Ramos (cell line): ENCODE measurements around the gene SLC8A1.

Experiments
- in situ Hi-C: fragments of 300-500 bp; cut with MboI; formaldehyde crosslinking; loops from one replicate; pipeline ENCODE4 v1.14.3; 2022; ENCODE audit warnings: low sequenced_read_pairs; ENCODE audit not compliant: unreplicated experiment

Gene SLC8A1

DNA sequence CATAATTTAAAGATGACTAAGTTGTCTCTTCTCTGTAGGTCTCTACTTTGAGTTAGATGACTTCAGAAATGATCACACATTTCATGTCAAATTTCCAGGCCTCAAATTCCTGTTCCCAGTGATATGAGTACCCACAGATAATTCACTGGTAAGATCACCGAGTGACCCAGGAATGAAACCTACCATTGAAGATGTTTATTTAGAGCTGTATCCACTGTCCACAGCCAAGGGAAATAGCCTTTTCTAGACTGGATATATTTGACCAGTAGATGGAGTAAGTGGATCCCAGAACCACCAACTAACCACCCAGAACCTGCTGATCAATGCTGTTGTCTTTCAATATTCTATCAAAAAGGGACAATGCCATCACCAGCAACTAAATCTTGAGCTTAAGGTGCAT, 238.8 kb downstream of the SLC8A1 start:
- in situ Hi-C loops: no loop called here

DNA sequence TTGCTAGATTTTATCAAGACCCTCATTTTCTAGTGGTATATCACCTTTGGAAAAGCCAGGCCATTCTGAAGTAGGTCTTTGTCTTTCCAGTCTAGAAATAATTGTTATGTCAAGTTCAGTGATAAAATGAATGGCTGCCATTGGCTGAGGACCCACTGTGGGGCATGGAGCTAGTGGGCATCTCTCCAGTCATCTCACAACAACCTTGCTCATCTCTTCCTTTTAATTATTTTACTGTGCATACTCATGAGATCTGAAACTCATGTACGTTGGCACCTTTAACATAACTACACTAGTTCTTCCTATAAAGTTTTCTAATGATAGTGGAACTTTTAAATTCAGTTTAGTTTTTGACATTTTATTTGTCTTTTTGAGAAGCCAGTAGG, 240.9 kb downstream of the SLC8A1 start:
- in situ Hi-C loops: no loop called here

DNA sequence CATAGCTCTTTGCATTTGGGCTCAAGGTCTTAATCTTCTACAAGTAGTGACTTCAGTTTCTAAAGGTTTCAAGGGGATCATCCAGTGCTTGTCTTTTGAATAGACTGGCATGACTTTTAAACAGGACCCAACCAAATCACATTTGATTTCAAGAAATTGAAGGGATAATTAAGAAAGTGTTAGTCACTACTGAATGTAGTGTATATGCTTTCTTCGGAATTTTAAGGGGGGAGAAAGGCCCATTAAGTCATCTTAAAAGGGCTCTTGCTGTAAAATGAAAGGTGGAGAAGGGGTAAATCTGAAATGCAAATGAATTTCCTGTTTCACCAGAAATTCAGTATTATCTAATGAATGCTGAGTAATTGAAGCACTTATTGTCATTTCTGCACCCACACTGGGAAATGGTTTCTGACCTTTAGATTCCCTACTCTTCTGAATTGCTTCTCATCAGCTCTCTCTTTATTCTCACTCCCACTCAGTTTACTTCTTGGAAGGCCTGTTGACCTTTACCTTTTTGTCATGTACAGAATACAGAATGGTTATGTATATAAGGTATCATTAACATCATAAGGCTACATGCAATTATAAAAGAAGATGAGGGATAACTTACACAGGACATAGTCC, 241.4 kb downstream of the SLC8A1 start:
- in situ Hi-C loops: no loop called here

DNA sequence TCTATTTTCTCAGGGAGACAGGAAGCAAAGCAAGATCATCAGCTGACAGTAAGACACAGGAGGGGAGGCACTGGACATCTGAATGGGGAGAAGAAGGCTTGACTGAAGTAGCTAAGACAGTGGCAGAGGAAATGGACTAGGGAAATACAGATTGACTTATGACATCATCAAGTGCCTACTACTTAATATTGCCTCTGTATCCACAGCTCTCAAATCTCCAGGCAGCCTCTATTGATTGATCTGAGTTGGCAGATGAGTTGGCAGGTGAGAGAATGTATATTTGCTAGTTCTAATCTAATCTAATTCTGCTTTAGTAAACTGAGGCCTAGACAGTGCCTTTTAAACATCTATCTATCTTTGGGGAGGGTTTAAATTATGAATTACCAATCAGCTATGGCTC, 242.1 kb downstream of the SLC8A1 start:
- in situ Hi-C loops: no loop called here

DNA sequence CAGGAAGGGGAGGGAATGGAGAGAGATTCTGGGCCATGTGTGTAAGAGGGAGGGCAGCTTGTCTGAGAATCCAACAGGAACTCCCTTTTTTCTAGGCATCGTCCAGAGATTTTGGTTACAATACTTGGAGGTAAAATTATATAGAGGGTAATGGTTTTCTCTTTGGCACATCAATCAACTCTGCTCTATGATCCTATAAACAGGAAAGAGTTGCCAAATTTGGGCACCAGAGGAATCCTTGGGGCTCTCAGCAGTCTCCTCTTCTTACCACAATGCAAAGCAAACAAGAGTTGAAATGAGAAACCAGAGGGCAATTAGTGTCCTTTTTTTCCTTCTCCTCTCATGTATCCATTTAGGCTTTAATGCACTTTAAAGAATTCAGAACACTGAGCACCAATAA, 243.4 kb downstream of the SLC8A1 start:
- in situ Hi-C loops: no loop called here

DNA sequence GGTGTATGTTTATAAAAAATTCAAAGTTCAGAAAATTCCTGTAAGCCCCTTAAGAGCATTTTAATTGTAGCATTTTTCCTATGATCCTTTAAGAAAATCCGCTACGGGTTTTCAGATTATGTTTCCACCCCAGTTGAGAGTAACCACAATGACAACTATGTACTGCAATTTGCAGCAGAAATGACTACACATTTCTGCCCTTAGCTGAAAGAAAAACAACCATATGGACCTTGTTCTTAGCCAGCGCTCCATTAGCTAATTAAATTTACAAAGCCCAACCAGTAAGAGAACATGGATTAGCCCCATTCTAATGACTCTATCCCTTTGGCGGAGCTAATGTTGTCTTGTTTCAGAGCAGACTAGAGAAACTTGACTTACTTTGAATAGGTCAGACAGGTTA, 247.6 kb downstream of the SLC8A1 start:
- in situ Hi-C loops: no loop called here

DNA sequence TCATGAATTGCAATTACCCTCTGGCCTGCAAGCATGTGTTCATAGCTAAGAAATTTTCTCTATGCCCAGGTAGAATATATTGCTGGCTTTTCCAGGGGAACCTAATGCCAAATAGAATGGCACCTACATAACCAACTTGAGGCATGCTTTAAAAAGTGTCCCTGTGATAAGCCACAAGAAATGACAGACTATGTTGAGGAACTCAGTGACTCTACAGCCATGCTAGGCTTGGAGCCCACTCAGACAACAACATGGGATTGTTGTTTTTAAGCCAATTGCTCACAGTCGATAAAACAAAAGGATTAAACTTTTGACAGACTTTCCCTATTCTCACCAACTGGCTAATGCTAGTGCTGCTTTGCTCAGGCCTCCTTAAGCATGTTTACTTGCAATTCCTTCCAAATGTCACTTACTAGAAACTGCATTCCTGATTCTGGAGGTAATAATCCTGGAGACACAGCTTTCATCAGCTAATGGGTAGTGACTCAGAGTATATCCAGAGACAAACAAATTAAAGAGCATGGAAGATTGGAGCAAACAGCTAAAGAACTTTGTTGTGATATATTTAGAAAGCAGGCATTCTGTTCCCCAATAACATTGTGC, 249.0 kb downstream of the SLC8A1 start:
- in situ Hi-C loops: no loop called here

DNA sequence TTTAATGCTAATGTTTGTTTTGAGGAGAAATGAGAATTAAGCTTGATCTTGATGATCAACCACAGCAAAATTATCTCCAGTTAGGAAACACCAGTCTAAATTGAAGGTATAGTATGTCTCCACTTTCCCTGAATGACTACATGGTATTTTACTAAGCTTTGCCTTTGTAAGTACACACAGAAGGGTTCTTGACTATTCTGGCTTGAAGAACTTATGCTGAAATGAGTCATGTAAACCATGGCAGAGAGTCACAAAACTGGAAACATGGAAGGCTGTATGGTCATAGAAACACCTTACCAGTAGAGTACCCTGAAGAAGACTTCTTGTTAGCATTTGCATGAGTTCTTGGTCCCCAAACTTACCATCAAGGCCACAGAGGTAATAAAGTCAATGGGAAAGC, 250.5 kb downstream of the SLC8A1 start:
- in situ Hi-C loops: no loop called here

DNA sequence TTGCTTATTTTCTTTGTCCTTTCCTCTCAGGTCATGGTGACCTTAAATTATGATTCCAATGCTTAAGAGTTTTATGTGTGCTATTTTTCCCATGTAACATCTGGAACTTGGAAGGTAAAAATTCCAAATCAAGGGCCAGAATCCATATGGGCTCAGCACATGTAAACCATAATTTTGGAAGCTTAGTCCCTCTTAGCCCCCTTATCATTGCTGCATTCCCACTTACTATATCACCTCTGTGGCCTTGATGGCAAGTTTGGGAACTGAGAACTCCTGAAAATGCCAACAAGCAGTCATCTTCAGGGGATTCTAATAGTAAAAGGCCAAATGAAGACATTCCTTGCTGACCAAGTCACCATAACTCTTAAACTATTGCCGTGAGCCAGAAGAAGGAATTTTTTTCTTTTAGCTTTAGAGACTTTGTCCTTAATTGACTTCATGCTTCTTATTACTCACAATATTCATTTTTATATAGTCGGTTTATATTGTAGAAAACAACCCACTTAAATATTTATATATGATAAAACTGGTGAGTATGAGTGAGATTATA, 251.4 kb downstream of the SLC8A1 start:
- in situ Hi-C loops: no loop called here

DNA sequence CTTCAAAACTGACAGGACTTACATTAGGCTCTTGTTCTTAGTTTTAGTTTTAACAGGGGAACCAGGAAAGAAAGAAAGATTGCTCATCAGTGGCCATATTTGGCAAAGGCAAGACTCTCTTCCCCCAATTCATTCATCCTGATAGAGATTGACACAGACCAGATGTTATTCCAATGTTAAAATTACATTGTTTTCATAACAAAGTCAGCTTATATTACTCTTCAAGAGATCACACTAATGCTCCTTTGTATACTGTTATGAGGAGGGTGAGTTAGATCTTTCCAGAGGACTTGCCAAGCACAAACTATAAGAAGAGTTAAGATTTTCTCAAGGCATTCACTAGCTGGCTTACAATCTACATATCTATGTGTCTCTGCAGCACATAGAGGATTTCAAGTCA, 252.1 kb downstream of the SLC8A1 start:
- in situ Hi-C loops: no loop called here

DNA sequence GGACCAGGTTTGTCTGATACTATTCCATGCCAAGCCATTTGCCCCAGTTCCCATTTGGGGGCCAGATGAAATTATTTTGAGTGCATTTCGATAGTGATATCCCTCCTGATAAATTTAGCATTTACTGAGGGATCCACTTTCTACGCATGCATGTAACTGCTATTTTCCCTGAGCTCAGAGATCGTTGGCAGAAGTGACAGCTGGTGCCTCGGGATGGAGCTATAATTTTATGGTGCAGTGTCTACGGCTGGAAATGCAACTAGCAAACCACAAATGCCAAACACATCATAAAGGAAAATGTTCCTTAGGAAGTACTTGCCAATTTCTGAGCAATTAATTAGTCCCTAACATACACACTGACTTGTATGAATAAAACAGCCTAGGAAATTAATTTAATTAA, 254.8 kb downstream of the SLC8A1 start:
- in situ Hi-C loops: no loop called here

DNA sequence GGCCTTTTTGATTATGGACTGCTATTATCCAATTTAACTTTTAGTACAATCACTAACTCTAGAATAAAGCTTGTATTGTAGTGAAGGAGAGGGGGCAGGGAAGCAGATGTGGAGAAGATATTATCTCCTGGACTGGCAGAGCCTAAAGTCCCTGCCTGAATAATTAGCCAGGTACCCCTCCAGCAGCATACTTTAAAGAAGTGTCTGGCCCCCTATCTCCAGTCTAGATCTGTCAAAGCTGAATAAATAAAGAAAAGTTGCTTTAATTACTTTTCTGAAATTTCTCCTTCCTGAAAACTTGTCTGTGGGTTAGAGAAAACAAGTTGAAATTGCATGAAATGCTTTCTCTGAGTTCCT, 258.2 kb downstream of the SLC8A1 start:
- in situ Hi-C loops: no loop called here

DNA sequence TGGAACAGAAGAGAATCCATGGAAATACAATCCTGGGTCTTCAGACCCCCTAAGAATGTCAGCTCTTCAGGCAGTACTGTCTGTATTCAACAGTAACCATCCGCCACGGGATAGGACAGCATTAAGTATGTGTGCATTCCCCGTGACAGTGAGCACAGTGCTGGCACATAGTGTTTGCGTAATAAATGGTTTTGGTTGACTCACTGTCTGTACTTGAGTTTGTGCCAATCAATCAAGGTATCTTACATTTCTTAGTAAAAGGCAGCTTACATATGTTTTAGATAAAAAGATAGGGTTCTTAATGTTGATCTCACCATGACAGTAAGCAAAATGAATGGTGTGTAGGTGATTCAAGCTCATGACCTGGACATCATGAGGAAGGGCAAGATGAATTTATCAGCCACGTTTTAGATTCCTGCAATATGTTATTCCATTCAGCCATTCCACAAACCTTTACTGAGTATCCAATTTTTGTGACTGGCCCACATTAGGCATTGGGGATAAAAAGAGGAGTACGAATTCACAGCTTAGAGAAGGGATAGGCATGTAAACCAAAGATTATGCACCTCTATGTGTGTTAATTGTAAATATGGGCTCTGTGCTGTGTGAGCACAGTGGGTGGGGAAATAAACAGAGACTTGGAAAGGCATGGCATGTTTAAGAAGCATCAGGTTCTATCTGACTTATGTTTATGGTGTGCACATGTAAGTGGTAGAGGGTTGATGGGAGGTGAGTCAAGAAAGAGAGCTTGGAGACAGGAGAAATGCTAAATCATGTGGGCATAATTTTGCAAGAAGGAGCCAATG, 258.8 kb downstream of the SLC8A1 start:
- in situ Hi-C loops: no loop called here

DNA sequence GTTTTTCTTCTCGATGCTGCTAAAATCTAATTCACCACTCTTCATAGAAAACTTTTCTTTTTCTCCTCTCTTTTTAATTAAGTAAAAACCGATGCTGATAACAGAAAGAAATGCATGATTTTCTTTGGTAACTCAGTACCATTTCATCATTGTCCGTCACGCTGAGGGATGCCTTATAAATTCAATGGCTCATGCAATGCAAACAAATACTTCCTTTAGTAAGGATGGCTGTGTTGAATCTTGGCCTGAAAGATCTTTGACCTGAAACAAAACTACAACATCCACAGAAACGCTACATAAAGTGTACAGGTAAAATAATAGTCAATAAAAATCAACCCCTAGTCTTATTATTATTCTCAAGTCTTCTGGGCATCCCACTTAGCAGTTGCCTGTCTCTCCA, 261.4 kb downstream of the SLC8A1 start:
- in situ Hi-C loops: no loop called here

DNA sequence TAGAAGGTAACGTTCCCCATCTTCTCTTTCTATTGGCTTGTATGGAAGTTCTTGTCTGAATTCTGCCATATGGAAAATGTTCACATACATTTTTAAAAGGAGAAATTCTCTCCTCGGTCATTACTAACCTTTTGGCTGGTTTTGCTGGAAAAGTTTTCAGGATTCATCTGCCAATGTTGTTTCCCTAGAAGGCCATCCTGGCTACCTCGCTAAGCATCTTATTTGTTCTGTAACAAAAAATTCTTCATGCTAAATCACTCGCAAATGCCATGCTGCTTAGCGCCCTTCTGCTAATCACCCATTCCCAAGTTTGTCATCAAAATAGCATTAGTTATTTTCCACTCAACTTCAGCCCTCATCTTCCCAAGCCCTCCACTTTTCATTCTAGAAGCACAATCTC, 262.0 kb downstream of the SLC8A1 start:
- in situ Hi-C loops: no loop called here

DNA sequence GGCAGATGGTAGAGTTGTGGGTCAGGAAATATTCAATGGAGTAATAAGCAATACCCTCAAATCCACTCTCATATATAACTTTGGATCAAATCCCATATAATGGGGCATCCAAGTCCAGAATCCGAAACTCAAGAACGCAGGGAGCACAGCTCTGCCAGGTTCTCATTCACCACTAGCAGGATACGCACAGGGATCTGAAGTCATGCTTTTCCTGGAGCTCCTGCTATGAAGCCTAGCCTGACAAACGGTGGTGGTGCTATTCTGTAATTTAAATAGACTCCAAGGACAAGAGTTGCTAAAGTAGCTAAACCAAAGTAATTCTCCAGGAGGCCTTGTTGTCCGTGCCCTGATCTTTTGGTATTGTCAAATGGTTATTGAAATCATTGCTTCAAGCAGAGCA, 264.8 kb downstream of the SLC8A1 start:
- in situ Hi-C loops: no loop called here

DNA sequence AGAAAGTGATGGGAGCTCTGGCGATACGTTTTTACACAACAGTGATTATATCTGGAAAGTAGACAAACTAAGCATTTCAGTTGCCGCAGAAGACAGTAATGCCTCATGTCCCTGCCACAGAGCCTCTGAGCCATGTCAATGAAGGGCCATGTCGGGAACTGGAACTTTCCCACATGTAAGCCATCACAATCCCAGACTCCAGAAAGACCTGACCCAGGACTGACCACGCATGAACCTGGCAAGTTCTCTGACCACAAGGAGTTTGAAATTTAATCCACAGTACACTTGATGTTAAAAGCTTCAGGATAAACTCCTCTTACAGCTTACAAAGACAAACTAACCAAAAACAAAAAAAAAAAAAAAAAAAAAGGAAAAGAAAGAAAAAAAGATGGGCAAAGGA, 267.3 kb downstream of the SLC8A1 start:
- in situ Hi-C loops: no loop called here

DNA sequence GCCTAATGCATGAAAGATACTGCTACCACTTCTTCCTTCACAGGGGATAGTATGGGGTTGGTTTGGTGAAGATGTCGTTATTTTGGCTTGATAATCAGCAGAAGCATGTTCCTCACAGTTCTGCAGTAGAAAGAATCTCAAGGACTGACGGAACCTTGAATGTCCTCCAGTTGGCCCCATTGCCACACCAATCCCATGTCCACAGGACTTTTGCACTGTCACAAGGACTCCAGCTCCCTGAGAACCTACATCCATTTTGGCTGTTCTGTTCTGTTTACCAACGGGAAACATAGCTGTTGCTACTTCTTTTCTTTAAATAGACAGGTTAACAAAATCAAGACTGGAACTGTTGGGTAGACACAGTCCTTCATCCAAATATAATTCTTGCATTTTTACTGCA, 270.0 kb downstream of the SLC8A1 start:
- in situ Hi-C loops: no loop called here

DNA sequence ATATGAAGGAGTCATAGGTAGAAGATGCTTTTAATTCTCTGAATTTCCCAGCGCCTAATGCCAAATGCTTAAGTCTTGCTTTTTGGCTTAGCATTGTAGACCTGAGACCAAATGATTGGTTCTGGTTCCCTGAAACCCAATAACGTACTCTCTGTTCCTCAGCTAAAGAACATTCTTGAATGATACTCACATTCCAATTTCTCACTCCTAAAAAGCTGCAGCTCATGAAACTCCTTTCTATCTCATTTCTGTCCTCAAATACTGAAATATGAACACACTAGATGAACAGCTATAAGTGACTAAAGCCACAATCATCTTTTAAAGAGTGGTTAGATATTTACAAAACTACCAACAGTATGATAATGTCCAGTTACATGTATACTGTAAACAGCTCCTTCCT, 272.1 kb downstream of the SLC8A1 start:
- in situ Hi-C loops: no loop called here

DNA sequence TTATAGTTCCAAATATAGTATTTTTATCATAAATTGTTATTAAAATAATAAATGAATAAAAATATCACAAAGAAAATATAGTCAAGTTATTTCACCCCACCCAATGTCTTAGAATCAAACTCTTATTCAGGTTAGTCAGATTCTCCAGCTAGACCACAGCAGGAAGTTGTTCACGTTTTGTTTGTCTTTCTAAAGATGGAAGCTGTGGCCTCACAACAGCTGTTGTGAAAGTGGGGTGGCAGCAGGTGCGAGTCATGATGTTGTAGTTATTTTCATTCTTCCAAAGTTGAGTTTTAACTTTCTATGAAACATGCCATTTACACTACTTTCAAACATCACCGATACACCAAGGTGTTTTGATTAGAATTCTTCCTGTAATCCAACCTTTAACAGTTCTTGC, 272.9 kb downstream of the SLC8A1 start:
- in situ Hi-C loops: no loop called here

DNA sequence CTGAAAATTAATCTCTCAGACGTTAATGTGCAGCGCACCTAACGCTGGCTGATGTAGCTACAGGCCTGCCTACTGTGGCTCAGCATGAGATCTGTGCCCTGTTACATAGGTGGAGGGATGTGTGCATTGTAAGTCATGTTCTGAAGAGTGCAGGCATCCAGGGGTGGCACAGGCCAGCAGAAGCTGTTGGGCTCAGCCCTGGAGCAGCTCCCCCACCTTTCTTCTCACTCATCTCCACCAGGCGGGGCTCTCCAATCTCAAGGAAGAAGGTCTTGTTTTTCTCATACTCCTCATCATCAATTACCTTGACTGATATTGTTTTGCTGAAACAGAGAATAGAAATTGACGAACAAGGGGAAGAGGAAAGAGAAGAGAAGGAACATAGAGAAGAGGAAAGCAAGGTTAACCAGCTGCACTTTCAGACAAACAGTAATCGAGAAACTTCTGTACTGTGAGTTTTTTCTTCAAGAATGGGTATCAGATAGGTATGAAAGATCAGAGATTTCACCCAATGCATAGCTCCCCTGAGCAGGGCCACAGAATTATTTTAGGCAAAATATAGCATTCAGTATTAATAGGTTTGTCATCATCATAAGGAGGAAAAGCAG, 273.6 kb downstream of the SLC8A1 start:
- in situ Hi-C loops: no loop called here
